ENCODE results near the gene SART1. TPM values are rescaled to one million over a fixed set of nuclear protein-coding genes. Genes with fewer than 3 reads are reported as not detected.

The SART1 gene
- total RNA-seq, 4 donors from 2014 or later, result 27.6 to 35.0 (median 33.1) TPM

GRCh38 chr11:65964906-65965305 is 3.4 kb downstream of the SART1 start:
- peaks cover 17 to 46% (median 24%) of the 10 kb centered on the region in 3 donors for H3K4me1 ChIP-seq
- H3K27me3 ChIP-seq, result no peaks in the 10 kb centered on the region
- H3K9me3 ChIP-seq, result no peaks in the 10 kb centered on the region
- peaks cover 35 to 62% (median 48%) of the 10 kb centered on the region in 3 donors for H3K36me3 ChIP-seq
- no CpG with 5 or more reads among the region's 10 CpGs for WGBS, 2 donors
- H3K4me3 ChIP-seq, result no peak overlapping the region
- no peak for DNase-seq
- TF ChIP-seq POLR2A (IDR thresholded peaks at IDR 0.05), result no peak
- no peak for TF ChIP-seq CTCF (IDR thresholded peaks at IDR 0.05)
- no peak overlapping the region for H3K27ac ChIP-seq
- intact Hi-C loops (cut with DNase I), result no loop called here

- H3K4me3 ChIP-seq, result no peak overlapping the region
- peaks cover 17 to 42% (median 20%) of the 10 kb centered on the region in 3 donors for H3K4me1 ChIP-seq
- H3K9me3 ChIP-seq, result no peaks in the 10 kb centered on the region
- peaks cover 38 to 69% (median 49%) of the 10 kb centered on the region in 3 donors for H3K36me3 ChIP-seq
- TF ChIP-seq CTCF (IDR thresholded peaks at IDR 0.05), result no peak
- no peak for TF ChIP-seq POLR2A (IDR thresholded peaks at IDR 0.05)
- H3K27me3 ChIP-seq, result no peaks in the 10 kb centered on the region
- H3K27ac ChIP-seq, result no peak overlapping the region
- no peak for DNase-seq
- WGBS, 2 donors, result 85 to 98% methylated on average over 17 to 31 of the region's 36 CpGs
- intact Hi-C loops (cut with DNase I), result no loop called here
These were observed 4.6 kb downstream of the SART1 start for GRCh38 chr11:65965986-65966762.

GRCh38 chr11:65967329-65967934 is 5.9 kb downstream of the SART1 start:
- H3K4me3 ChIP-seq, result no peak overlapping the region
- no peak overlapping the region for H3K27ac ChIP-seq
- intact Hi-C loops (cut with DNase I), result no loop called here
- WGBS, 2 donors, result 90 to 95% methylated on average over 20 to 27 of the region's 30 CpGs
- TF ChIP-seq POLR2A (IDR thresholded peaks at IDR 0.05) (no peak), CTCF (IDR thresholded peaks at IDR 0.05) (no peak)
- peaks cover 15 to 37% (median 18%) of the 10 kb centered on the region in 3 donors for H3K4me1 ChIP-seq
- H3K36me3 ChIP-seq, result peaks cover 38 to 78% (median 49%) of the 10 kb centered on the region in 3 donors
- H3K9me3 ChIP-seq, result no peaks in the 10 kb centered on the region
- no peaks in the 10 kb centered on the region for H3K27me3 ChIP-seq
- no peak for DNase-seq

- DNase-seq, result no peak
- Histone ChIP-seq H3K27me3 (no peaks in the 10 kb centered on the region), H3K27ac (no peak overlapping the region), H3K4me1 (peaks cover 1 to 28% (median 4%) of the 10 kb centered on the region in 3 donors), H3K9me3 (no peaks in the 10 kb centered on the region), H3K4me3 (no peak overlapping the region), H3K36me3 (peaks cover 38 to 88% (median 49%) of the 10 kb centered on the region in 3 donors)
- intact Hi-C loops (cut with DNase I), result no loop called here
- TF ChIP-seq CTCF (IDR thresholded peaks at IDR 0.05), result no peak
- no peak for TF ChIP-seq POLR2A (IDR thresholded peaks at IDR 0.05)
- 74 to 79% methylated on average over 14 to 15 of the region's 15 CpGs for WGBS, 2 donors
These were observed 7.3 kb downstream of the SART1 start for GRCh38 chr11:65968600-65969482.

Measured in esophagus squamous epithelium (tissue), 5 donors.